Tibial nerve (tissue), 4 donors: Measurements from ENCODE around the gene NHLRC4. TPM values are rescaled to one million over a fixed set of nuclear protein-coding genes. Genes with fewer than 3 reads are reported as not detected.
A peak's percentile ranks its signal among the peaks of the same experiment; 100 is the strongest.

ENCODE experiments used
- DNase-seq, 2 donors: peaks; one replicate each; pipeline ENCODE4 v3.0.0-alpha.2; 2019; ENCODE audit warnings: low spot score in 2 of 2
- H3K27ac ChIP-seq, 4 donors: fragments of 200-600 bp; sonication (generic) in 3 of 4; one replicate each; pipeline ENCODE4 v1.5.1; 2017 to 2019; ENCODE audit warnings: mild to moderate bottlenecking in 1 of 4
- H3K27me3 ChIP-seq, 2 donors: fragments of 200-600 bp; sonication (generic) in 1 of 2; one replicate each; pipeline versions ENCODE4 v1.5.1 to v1.6.0; 2017 to 2019
- H3K36me3 ChIP-seq, 3 donors: fragments of 200-600 bp; sonication (generic); one replicate each; pipeline ENCODE4 v1.5.1; 2018 to 2019
- H3K4me1 ChIP-seq, 4 donors: fragments of 200-600 bp; sonication (generic) in 3 of 4; one replicate each; pipeline ENCODE4 v1.5.1; 2017 to 2019
- H3K4me3 ChIP-seq, 4 donors: fragments of 200-600 bp; sonication (generic) in 3 of 4; one replicate each; pipeline ENCODE4 v1.5.1; 2017 to 2019; ENCODE audit warnings: mild to moderate bottlenecking in 1 of 4, moderate library complexity in 1 of 4
- H3K9me3 ChIP-seq, 4 donors: fragments of 200-600 bp; sonication (generic) in 3 of 4; one replicate each; pipeline ENCODE4 v1.5.1; 2017 to 2019
- EP300 ChIP-seq, 2 donors: sonication (generic); formaldehyde crosslinking; IDR thresholded peaks; one replicate each; pipeline ENCODE4 v1.6.1; 2017; ENCODE audit warnings: antibody characterized with exemption in 2 of 2, mild to moderate bottlenecking in 1 of 2
- POLR2A ChIP-seq, 2 donors: fragments of 450-650 bp; IDR thresholded peaks; one replicate each; pipeline ENCODE4 v1.6.1; 2017; ENCODE audit warnings: antibody characterized with exemption in 2 of 2, mild to moderate bottlenecking in 2 of 2, moderate library complexity in 2 of 2
- whole genome bisulfite sequencing, 2 donors: methylation state at CpG; one replicate each; pipeline ENCODE4 v1.1.5; 2018; 5-methylcytosine and 5-hydroxymethylcytosine counted together
- total RNA-seq, 4 donors: library from RNA; depleted of rRNA; stranded (reverse); fragments of >200 nt; gene quantifications; one replicate each; pipeline ENCODE4 v1.1.0, GENCODE V29; 2016
- TF ChIP-seq, protein P1 (sequence below), 5 experiments: fragments of 200-600 bp in 3 of 5; fragments of 450-650 bp in 2 of 5; sonication (generic) in 3 of 5; IDR thresholded peaks; one replicate each; pipeline ENCODE4 v1.5.1; 2016 to 2019; ENCODE audit warnings: antibody characterized with exemption in 5 of 5, mild to moderate bottlenecking in 3 of 5, moderate library complexity in 2 of 5

Gene NHLRC4
- total RNA-seq, 4 donors from 2014 or later = 0.98 to 5.2 (median 1.9) TPM

DNA sequence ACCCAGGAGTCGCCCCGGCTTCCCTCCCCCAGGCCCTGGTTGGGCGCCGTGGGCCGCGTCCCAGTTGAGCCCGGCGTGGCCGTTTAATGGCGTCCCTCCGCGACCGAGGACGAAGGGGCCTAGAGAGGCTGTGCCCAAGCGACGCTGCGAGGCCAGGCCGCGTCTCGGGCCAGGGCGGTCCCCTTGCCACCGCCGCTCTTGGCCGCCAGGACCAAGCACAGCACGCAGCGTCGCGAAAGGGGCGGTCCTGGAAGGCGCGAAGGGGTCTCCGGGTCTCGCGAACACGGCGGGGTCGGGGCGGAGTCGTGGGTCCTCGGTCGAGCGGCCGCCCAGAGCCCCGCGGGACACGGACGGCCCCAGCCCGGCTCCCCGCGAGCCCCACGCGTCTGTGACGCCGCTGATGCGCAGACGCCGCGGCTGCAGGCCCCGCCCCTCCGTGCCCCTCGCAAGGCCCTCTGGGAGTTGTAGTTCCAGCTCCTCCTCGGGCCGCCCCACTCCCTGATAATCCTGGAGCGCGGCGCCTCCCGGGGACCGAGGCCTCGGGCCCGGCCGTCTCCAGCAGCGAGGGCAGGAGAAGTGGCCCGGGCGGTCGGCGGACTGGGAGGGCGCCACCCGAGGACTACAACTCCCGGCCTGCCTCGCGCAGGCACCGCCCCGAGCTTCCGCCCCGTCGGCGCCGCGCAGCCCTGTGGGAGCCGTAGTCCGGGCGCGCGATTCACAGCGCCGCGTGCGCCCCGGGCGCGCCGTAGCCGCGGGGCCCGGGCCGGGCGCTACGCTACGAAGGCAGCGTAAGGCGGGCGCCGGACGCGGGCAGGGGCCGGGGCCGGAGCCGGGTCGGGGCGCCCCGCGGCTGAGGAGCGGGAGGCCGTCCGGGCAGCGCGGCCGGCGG is 39.5 kb upstream of the NHLRC4 start, which contains the start of gene CAPN15:
CAPN15 (plus strand) TSS at position 698 of the 889 bp plus-strand sequence. CDS start 19,127 bp downstream, outside the sequence.
- peaks cover 0 to 4% (median 0%) of the 10 kb centered on the region in 3 donors for H3K36me3 ChIP-seq
- WGBS, 2 donors = 0% methylated on average over 14 to 81 of the region's 129 CpGs
- peak within 1 kb of the TSS; percentile 91 to 99 (median 96) for H3K27ac ChIP-seq
- TF ChIP-seq EP300 (IDR thresholded peaks at IDR 0.05) (peak in 1 of 2 donors; percentile 83), POLR2A (IDR thresholded peaks at IDR 0.05) (peak; percentile 71 to 79)
- TF ChIP-seq, protein P1, sequence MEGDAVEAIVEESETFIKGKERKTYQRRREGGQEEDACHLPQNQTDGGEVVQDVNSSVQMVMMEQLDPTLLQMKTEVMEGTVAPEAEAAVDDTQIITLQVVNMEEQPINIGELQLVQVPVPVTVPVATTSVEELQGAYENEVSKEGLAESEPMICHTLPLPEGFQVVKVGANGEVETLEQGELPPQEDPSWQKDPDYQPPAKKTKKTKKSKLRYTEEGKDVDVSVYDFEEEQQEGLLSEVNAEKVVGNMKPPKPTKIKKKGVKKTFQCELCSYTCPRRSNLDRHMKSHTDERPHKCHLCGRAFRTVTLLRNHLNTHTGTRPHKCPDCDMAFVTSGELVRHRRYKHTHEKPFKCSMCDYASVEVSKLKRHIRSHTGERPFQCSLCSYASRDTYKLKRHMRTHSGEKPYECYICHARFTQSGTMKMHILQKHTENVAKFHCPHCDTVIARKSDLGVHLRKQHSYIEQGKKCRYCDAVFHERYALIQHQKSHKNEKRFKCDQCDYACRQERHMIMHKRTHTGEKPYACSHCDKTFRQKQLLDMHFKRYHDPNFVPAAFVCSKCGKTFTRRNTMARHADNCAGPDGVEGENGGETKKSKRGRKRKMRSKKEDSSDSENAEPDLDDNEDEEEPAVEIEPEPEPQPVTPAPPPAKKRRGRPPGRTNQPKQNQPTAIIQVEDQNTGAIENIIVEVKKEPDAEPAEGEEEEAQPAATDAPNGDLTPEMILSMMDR (IDR thresholded peaks at IDR 0.05) = peak in 3 of 5 experiments; percentile 17 to 78 (median 78)
- H3K27me3 ChIP-seq = no peaks in the 10 kb centered on the region
- no peaks in the 10 kb centered on the region for H3K9me3 ChIP-seq
- peak within 1 kb of the TSS; percentile 65 to 92 (median 76) for H3K4me3 ChIP-seq
- H3K4me1 ChIP-seq = peaks cover 0 to 50% (median 32%) of the 10 kb centered on the region in 4 donors
- peak; percentile 72 to 74 for DNase-seq

GRCh38 chr16:528111-529011 is 38.4 kb upstream of the NHLRC4 start:
- 3 to 10% methylated on average over 11 to 24 of the region's 55 CpGs for WGBS, 2 donors
- no peaks in the 10 kb centered on the region for H3K27me3 ChIP-seq

DNA sequence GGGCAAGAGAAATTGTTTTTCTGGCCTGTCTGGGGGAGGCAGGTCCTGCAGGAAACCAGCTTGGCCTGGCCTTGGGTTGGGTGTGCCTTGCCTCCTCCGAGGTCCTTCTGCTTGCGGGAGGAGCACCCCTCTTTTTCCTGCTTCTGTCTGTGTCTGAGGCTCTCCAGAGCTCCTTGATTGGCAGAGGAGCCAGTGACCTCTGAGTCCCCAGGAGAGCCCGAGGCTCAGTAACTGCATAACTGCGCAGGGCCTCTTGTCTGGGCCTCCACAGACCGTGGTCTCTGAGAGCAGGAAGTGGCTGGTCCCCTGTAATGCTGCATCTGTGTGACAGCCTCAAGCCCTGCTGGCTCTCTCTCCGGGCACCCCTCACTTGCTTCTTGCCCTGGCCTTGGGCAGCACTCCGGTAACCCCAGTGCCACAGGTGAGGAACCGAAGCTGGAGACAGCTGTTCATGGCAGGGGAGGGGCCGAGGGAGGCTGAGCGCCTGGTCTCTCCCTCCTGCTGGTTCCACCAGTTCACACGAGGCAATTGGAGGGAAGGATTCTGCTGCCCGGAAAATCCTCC is 37.7 kb upstream of the NHLRC4 start:
- TF ChIP-seq, protein P1 (IDR thresholded peaks at IDR 0.05) = no peak
- TF ChIP-seq POLR2A (IDR thresholded peaks at IDR 0.05) = no peak
- no peak for TF ChIP-seq EP300 (IDR thresholded peaks at IDR 0.05)
- no peaks in the 10 kb centered on the region for H3K9me3 ChIP-seq
- no peaks in the 10 kb centered on the region for H3K27me3 ChIP-seq
- WGBS, 2 donors = 56 to 59% methylated on average over 8 to 12 of the region's 12 CpGs
- peak overlapping the region in 3 of 4 donors; percentile 57 to 92 (median 70) for H3K4me3 ChIP-seq
- H3K36me3 ChIP-seq = peaks cover 0 to 4% (median 0%) of the 10 kb centered on the region in 3 donors
- peaks cover 0 to 57% (median 32%) of the 10 kb centered on the region in 4 donors for H3K4me1 ChIP-seq
- H3K27ac ChIP-seq = peak overlapping the region in 3 of 4 donors; percentile 37 to 96 (median 82)
- DNase-seq = no peak

More at GRCh38 chr16:528111-529011, 38.4 kb upstream of the NHLRC4 start:
- Histone ChIP-seq H3K4me3 (peak overlapping the region; percentile 57 to 92 (median 68)), H3K36me3 (peaks cover 0 to 4% (median 0%) of the 10 kb centered on the region in 3 donors), H3K9me3 (no peaks in the 10 kb centered on the region), H3K4me1 (peaks cover 0 to 53% (median 32%) of the 10 kb centered on the region in 4 donors), H3K27ac (peak overlapping the region in 3 of 4 donors; percentile 37 to 96 (median 82))
- TF ChIP-seq, protein P1 (IDR thresholded peaks at IDR 0.05) = no peak
- TF ChIP-seq POLR2A (IDR thresholded peaks at IDR 0.05) (no peak), EP300 (IDR thresholded peaks at IDR 0.05) (no peak)
- no peak for DNase-seq

DNA sequence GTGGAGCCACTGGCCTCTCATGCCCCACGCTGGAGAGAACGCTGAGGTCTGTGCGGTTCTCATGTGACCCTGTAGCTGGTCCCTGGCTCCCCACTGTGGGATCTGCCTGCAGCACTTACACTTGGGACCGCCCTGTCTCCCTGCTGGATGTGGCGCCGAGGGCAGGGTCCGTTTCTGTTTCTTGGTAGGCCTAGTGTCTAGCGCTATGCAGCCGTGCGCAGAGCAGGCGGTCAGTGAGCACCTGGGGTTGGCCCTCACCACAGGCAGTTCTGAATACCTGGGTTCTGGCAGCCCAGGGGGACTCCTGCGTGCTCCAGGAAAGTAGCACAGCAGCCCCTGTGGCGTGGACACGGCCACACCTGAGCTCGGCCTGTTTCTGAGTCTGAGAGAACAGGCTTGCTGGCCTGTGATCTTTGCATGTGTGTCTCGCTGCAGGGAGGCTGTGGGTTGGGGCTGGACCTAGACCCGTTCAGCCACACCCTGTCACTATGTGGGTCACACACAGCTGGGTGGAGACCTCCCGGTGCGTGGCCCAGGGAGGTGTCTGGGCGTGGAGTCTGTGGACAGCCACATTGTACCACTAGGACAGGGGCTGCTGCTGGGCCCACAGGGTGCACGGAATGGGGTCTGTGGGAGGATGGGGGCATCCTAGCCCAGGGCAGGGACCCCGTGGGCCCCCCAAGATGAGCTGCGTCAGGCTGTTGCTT is 36.5 kb upstream of the NHLRC4 start:
- DNase-seq = no peak
- Histone ChIP-seq H3K36me3 (peaks cover 0 to 13% (median 0%) of the 10 kb centered on the region in 3 donors), H3K9me3 (no peaks in the 10 kb centered on the region), H3K27ac (peak overlapping the region in 1 of 4 donors; percentile 82), H3K4me3 (no peak overlapping the region), H3K27me3 (no peaks in the 10 kb centered on the region), H3K4me1 (peaks cover 0 to 58% (median 31%) of the 10 kb centered on the region in 4 donors)
- WGBS, 2 donors = 83 to 88% methylated on average over 20 of the region's 23 CpGs
- TF ChIP-seq EP300 (IDR thresholded peaks at IDR 0.05) = no peak
- TF ChIP-seq, protein P1 (IDR thresholded peaks at IDR 0.05) = no peak
- TF ChIP-seq POLR2A (IDR thresholded peaks at IDR 0.05) = no peak
